NCI-H460 (cell line): ENCODE results near the gene GARIN5B. TPM values are rescaled to one million over a fixed set of nuclear protein-coding genes. Genes with fewer than 3 reads are reported as not detected.
"Not testable (repeated sequence)": the region's sequence is repeated elsewhere in the genome, so short reads cannot be mapped to it uniquely, and the experiment has no call there.

Experiments
- DNase-seq: peaks from one replicate; pipeline ENCODE4 v3.0.0-alpha.2; 2016; ENCODE audit warnings: low read depth; ENCODE audit errors: extremely low read depth
- total RNA-seq: library from RNA; depleted of rRNA; stranded (reverse); fragments of >200 nt; shearing (Covaris generic); gene quantifications from 2 replicates; pipeline ENCODE4 v1.2.3, GENCODE V29; 2014

GARIN5B gene
- total RNA-seq, 1 experiment from 2014 or later: not detected

DNA sequence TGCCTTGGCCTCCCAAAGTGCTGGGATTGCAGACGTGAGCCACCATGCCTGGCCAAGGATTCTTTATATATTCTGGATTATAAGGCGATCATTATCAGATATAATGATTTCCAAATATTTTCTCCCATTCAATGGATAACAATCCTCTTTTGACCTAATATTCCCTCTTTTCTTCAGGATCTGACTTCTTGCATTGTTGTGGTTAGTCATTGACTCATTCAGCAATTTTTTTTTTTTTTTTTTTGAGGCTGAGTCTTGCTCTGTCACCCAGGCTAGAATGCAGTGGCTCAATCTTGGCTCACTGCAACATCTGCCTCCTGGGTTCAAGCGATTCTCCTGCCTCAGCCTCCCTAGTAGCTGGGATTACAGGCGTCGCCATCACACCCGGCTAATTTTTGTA is 33.3 kb downstream of the GARIN5B start:
- not testable (repeated sequence) for DNase-seq

DNA sequence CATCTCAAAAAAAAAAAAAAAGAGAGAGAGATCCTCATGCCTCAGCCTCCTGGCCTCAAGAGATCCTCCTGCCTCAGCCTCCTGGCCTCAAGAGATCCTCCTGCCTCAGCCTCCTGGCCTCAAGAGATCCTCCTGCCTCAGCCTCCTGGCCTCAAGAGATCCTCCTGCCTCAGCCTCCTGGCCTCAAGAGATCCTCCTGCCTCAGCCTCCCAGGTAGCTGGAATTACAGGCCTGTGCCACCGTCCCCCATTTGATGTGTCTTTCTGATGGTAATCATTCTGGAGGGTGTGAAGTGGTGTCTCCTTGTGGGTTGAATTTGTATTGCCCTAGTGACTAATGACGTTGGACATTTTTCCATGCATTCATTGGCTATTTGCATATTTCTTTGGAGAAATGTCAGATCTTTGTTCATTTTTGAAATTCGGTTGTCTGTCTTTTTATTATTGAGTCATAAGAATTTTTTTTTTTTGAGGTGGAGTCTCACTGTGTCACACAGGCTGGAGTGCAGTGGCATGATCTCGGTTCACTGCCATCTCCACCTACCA is 34.2 kb downstream of the GARIN5B start:
- DNase-seq: not testable (repeated sequence)

DNA sequence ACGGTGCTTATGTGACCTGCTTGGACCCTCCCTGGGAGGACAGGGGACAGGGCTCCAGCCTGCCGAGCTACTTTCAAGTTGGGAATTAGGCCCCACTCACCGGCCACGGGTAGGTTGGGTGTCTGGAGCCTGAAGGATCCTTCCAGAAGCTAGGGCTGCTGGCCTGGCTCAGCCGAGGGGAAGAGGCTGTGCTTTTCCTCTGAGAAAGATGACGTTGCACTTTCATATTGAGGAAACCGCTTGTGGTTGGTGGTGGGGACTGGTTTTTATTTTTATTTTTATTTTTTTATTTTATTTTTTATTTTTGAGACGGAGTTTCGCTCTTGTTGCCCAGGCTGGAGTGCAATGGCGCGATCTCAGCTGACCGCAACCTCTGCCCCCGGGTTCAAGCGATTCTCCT is 37.9 kb downstream of the GARIN5B start, which contains the start of gene TMEM150B:
TMEM150B (minus strand) TSS at position 170 of the 400 bp plus-strand sequence. CDS start 4,305 bp downstream, outside the sequence.
- DNase-seq: no peak

DNA sequence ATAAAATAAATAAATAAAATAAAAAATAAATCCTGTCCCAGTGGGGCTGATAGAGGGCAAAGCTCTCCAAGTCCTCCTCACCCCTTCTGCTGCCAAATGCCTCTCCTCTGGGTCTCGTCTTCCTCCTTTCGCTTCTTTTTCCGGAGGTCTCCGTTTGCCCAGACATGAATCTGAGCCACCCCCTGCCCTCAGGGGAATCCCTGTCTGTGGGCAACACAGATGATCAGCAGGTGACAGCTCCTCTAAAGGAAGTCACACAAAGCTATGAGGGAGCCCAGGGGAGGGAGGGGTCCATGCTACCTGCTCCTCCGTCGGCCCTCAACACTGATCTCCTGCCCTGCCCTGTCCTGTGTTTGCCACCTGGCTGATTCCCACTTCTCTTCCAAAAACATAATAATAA is 38.4 kb downstream of the GARIN5B start:
- DNase-seq: no peak

DNA sequence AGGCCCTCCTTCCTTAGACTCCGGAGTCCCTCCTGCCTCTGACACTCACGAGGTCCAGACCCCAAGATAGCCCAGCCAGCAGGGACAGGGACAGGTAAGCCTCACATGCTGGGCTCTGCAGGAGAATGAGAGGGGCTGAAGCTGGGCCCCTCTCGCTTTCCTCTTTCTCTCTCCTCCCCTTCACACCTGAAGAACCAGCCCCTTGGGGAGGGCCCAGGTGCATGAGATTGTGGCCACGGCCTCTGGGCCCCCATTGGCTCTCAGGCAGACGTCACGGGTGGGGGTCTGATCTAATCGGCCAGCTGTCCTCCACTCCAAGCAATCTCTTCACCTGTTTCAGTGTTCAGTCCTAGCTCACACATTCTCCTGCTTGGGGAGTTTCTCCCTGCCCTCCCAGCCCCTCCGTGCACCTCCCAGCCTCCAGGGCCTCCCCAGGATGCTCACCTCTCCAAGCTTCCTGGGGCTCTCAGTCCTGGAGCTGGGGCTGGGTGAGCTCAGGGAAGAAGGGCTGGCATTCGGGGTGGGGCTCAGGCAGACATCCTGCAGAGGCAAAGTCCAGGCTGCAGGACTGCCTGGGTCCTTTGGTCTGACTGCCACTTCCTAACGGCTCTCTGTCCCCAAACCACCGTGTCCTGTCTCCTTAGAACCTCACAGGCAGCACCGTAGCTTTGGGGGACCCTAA is 40.7 kb downstream of the GARIN5B start:
- DNase-seq: no peak

DNA sequence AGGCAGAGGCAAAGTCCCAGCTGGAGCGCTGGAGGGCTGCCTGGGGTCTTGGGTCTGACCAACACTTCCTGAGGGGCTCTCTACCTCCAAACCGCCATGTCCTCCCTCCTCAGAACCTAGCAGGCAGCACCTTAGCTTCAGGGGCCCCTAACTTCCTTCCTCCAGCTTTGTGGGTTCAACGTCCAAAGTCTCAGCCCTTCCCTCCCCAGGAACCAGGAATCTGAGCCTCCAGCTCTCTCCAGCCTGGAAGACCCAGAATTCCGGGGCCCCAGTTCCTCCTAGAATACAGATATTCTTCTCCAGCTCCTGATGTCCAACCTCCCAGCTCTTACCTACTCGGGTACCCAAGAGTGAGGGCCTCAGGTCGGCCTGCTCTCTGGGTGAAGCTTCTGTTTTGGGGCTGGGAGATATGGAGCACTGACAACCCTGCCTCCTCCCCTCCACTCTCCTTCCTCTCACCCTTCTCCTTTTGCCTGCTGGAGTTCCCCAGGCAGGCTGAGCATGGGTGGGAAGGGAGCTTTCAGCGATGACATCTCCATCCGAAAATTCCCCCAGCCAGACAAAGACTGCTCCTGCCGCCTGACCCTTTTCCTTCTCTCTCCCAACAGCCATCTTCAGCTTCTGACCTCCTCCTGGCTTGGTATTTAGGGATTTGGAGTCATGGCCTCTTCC is 41.5 kb downstream of the GARIN5B start:
- no peak for DNase-seq

DNA sequence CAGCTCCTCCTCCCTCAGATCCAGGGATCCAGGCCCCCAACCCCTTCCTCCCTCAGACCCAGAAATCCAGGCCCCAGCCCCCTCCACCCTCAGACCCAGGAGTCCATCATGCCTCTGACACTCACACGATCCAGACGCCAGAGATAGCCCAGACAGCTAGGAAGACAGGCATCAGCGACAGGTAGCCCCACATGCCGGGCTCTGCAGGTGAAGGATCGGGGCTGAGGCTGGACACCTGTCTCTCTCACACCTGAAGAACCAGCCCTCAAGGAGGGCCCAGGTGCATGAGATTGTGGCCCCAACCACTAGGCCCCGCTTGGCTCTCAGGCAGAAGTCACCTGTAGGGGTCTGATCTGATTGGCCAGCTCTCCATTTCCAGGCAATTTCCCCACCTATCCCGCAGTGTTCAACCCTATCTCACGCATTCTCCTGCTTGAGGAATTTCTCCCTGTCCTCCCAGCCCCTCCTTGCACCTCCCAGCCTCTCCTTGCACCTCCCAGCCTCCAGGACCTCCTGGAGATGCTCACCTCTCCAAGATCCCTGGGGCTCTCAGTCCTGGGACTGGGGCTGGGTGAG is 42.1 kb downstream of the GARIN5B start:
- DNase-seq: no peak

DNA sequence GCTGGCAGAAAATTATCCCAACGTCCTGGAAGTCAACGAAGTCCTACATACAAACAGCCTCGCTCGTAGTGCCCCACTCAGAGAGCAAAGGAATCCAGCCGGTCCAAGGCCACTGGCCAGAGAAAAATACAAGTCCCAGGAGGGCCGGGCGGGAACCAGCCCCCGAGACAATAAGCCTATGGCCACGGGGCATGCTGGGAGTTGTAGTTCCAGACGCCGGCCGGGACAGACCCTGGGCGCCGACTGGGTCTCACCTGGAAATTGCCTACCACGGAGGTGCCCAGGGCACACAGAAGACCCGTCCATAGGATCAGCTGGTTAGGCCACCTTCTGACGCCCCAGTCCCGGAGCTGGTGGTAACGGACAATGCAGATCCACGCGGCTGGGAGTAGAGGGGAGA is 43.3 kb downstream of the GARIN5B start:
- no peak for DNase-seq

DNA sequence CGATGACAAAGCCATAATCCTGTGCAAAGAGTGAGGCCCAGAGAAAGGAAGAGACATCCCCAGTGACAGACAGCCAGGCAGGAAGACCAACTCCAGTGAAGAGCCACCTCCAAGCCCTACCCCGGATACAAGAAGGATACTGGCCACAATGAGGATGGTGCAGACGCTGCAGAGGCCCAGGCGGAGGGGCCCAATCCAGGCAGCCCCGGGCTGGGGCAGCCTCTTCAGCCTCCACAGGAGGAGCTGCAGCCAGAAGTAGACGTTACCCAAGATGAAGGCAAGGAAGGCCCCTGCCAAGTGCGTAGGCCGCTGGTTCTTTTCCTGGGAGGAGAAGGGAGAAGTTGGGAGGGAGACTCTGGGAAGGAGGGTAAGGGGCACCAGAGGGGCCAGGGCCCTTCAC is 46.4 kb downstream of the GARIN5B start:
- no peak for DNase-seq

DNA sequence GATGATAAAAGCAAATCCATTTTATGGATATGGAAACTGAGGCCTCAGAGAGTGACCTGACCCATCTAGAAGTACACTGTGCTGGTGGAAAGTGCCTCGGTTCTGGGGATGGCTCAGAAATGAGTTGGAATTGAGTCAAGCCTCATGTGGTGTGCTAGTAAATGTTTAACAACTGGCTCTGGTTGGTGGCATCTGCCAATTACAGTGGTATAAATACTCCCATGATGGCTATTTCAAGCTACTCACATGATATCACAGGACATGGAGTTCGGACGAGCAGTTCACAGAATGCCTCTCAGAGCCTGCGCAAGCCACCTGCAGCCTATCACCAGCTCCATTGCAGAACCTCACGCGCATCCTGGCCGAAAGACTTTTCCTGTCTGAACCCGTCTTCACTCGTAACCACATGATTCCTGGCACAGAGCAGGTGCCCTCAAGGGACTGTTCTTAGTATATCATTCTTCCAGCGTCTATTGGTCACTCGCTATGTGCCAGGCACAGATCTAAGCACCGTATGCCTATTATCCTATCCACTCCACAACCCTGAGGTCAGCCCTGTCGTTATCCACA is 47.0 kb downstream of the GARIN5B start:
- no peak for DNase-seq

DNA sequence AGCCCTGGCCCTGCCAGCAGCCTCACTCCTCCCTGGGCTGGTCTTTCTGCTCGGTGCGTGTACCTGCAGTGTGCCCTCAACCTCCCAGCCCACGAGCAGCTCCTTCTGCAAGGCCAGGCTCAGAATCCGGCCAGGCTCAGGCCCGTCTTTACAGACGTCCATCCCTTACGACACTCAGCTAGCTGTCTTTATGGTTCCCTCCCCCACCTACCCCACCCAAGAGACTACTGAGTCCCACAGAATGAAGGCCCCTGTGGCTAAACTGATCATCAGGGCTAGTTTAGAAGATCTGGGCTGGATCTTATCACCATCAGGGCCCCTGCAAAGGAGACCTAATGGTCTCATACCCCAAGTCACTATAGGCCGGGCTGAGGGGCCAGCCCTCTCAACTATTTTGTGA is 48.7 kb downstream of the GARIN5B start:
- DNase-seq: no peak

DNA sequence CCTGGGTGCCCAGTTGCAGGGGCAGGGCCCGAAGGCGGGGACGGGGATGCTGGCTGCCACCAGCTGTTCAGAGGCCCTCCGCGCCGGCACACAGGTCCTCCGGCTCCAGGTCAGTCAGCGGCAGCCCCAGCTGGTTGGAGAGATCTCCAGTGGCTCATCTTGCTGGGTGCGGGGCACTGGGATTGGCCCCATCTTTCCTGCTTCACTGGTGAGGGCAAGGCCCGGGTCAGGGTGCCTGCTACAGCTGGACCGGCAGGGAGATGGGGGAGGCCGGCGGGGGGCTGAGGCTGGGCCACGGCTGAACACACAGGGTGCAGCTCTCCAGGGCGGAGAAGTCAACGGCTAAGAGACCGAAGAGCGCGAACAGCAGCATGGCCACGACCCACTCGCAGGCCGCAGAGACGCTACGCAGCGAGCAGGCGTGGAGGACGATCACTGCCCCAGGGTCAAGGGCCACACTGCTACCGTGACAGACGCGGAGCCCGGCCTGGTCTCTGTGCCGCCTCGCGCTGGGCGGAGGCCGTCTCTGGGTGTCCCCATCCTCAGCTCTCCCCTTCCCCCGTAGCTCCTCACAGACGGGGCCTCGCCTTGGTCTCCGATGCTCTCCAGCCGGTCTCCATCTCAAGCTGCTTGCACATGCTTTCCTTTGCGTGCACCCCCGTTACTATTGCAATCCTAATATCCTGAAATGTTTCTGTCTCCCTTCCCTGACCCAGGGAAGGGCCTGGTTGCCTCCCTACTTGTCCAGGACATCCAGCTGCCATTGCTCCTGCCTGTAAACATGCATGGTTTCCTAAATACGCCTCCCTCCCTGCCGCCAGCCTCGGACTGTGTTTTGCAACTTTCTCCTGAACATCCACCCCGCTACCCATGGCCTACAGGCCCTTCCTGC is 50.2 kb downstream of the GARIN5B start:
- no peak for DNase-seq

DNA sequence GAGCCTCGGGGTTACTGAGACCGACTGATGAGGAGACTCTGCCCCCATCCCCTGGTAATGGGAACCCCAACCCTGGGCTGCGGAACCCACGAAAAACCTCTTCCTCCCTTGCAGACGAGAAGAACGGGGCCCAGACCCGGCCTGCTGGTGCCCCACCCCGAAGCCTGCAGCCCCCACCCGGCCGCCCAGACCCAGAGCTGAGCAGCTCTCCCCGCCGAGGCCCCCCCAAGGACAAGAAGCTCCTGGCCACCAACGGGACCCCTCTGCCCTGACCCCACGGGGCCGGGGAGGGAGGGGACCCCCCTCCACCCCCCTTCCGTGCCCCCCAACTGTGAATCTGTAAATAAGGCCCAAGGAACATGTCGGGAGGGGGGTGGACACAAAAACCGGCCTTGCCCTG is 51.3 kb downstream of the GARIN5B start:
- no peak for DNase-seq

DNA sequence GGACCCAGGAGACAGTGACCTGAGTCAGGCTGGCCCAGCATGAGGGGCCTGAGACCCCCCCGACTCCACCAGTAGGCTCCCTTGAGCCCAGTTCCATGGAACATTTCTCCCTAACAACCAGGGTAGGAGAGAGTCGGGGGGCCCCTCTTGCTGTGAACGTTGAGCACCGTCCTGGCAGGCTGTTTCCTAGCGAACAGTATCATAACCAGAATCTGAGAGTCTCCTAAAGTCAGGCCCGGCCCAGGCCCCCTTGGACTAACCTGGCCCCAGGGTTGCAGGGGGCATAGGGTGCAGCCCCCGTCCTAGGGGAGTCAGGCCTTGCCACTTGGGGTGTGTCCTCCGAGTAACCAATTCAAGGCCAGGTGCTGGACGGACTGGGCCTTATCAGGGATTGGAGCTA is 51.7 kb downstream of the GARIN5B start:
- no peak for DNase-seq

DNA sequence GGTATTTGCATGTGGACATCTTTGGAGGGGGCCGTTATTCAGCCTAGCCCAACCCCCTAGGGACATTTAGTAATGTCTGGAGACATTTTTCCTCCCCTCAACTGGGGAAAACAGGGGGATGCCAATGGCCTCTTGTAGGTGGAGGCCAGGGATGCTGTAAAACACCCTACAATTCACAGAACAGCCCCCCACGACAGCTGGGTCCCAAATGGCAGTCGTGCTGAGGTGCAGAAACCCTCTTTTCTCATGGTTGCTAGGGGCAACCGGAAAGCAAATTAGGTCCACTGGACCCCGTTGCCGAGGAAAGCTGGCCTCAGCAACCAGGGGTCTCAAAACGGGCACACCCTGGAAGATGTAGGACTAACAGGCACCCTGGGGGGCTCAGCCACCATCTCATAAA is 52.6 kb downstream of the GARIN5B start:
- no peak for DNase-seq

DNA sequence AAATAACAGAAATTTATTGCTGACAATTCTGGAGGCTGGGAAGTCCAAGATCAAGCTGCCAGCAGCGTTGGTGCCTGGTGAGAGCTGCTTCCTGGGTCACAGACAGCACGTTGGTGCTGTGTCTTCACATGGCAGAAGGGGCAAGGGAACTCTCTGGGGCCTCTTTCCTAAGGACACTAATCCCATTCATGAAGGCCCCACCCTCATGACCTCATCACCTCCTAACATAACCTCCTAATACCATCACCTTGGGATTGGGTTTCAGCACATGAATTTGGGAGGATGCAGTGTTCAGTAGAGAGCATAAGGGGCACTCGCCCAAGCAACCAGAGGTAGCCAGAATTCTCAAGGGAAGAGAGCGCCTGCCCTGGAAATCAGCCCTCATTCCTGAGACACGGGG is 53.6 kb downstream of the GARIN5B start:
- DNase-seq: no peak

DNA sequence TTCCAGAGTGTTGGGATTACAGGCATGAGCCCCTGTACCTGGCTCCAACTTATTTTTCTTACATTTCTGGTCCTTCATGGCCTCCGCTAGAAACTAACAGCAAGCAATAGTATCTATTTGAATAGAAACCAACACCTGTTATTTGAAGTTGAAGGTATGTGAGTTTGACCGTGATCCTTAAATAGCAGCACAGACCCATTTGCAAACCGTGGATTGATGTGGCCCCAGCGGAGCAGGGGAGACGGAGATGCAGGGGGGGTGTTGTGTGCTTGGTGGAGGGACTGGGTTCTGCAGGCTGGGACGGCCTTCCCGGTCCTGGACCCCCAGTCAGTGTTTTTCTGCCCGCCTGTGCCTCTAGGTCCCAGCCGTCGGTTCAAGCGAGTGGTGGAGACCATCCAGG is 54.8 kb downstream of the GARIN5B start:
- no peak for DNase-seq

DNA sequence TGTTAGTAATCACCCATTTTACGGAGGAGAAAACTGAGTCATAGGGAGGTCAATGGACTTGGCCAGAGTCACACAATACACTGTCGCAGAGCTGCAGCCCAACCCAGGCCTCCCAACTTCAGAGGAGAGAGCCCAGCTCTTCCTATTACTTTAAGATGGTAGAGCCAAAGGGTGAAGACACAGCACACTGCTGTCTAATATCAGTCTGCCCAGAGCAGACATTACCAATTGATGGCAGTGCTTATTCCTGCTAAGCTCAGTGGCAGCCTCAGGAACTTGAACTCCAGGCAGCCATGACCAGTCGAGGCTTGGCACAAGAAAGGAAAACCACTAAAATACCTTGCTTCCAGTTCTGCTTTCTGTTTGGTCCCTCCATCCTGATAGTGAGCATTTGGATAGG is 56.3 kb downstream of the GARIN5B start:
- no peak for DNase-seq

DNA sequence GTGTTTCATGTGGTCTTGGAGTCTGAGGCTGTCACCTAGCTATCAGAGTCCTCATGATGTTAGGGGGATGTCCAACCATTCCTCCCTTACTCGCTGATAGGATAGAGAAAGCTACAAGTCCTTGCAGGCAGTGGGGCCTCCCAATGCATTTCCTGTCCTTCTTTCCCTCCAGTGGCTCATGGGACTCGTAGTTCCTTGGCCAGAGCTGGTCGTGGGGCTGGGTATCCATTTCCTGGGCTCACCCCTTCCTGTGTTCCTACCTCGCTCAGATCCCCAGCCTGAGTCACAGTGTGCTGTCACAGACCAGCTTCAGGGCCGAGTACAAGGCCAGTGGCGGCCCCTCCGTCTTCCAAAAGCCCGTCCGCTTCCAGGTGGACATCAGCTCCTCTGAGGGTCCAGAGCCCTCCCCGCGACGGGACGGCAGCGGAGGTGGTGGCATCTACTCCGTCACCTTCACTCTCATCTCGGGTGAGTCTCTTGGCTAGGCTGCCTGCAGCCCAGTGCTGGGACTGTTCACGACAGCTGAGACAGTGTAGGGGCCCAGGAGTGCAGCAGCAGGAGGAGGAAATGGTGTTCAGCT is 57.0 kb downstream of the GARIN5B start:
- DNase-seq: no peak

DNA sequence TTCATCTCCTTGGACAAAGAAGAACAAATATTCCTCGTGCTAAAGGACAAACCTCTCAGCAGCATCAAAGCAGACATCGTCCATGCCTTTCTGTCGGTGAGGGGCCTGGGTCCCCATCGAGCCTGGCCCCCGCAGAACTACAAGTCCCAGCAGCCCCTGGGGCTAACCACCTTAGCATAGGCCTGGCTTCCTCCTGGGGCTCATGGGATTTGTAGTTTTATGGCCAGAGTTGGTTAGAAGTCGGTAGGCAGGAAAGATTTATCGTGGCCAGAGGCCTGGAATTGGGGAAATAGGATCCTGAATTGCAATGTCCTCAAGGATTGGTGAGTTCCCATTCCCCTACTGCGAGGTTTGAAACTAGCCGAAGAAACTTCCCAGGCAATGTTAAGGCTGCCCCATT is 57.6 kb downstream of the GARIN5B start:
- DNase-seq: no peak
